ENCODE measurements around the gene IDH3G.
"Not testable (repeated sequence)": the region's sequence is repeated elsewhere in the genome, so short reads cannot be mapped to it uniquely, and the experiment has no call there.

The IDH3G gene

DNA sequence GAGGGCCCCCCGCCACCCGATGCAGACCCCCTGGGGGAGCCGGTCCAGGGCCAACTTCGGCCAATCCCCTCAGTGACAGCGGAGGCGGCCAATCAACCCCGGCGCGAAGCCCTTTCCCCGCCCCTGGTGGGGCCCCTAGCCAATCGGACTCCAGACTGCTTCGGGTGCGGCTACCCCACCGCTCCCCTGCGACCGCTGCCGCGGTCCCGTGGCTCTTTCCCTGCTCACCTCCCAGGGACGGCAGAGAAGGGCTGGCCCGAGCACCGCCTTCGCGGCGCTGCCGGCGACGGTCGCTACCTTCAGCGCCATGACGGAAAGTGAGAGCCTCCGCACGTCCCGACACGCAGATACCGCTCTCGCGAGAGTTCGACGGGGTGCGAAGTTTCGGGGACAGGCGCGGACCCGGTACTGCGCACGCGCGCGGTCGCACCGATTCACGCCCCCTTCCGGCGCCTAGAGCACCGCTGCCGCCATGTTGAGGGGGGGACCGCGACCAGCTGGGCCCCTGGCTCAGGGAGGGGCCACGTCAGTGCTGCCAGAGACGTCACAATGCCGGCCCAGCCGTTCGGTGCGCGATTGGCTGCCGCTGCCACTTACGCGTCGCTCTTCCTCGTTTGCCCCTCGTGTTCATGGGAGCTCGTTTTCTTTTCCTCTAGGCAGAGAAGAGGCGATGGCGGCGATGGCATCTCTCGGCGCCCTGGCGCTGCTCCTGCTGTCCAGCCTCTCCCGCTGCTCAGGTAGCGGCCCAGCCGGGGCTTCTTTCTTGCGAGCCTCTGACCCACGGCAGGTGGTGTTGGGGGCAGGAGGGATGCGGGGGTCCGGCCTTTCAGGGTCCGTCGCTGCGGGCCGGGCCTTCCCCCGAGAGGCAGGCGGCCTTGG, at the start of gene IDH3G, which contains the start of gene SSR4:
IDH3G (minus strand) TSS at position 358 of the 879 bp plus-strand sequence; CDS start at position 309, 49 bp downstream.
SSR4 (plus strand) TSS at position 651 of the 879 bp plus-strand sequence; CDS start at position 671, 20 bp downstream.
- DNase-seq = peak; percentile 90

DNA sequence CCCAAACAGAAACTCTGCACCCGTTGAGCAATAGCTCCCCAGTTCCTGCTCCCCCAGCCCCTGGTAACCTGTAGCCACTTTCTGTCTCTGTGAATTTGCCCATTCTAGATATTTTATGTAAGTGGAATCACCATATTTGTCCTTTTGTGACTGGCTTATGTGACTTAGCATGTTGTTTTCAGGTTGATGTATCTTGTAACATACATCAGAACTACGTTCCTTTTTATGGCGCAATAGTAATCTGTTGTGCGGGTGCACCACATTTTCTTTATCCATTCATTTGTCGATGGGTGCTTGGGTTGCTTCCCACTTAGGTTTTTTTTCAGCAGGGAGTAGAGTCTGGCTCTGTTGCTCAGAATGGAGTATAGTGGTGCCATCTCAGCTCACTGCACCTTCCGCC, 42.7 kb upstream of the IDH3G start:
- no peak for DNase-seq

DNA sequence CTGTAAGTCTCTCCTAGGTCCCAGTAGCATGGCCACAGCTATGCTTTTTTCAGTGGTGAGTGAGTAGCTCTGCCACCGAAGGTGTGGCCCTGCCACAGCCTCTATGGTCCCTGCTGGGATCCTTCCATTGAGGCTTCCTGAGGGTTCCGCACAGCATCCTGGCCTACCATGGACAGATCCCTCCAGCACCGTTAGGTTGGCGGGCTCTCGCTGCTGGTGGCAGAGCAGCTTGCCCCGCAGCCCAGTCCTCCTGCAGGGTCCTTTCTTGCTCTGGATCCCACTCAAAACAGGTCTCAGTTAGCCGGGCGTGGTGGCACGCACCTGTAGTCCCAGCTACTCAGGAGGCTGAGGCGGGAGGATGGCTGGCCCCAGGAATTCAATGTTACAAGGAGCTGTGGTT, 38.6 kb upstream of the IDH3G start:
- DNase-seq = no peak

DNA sequence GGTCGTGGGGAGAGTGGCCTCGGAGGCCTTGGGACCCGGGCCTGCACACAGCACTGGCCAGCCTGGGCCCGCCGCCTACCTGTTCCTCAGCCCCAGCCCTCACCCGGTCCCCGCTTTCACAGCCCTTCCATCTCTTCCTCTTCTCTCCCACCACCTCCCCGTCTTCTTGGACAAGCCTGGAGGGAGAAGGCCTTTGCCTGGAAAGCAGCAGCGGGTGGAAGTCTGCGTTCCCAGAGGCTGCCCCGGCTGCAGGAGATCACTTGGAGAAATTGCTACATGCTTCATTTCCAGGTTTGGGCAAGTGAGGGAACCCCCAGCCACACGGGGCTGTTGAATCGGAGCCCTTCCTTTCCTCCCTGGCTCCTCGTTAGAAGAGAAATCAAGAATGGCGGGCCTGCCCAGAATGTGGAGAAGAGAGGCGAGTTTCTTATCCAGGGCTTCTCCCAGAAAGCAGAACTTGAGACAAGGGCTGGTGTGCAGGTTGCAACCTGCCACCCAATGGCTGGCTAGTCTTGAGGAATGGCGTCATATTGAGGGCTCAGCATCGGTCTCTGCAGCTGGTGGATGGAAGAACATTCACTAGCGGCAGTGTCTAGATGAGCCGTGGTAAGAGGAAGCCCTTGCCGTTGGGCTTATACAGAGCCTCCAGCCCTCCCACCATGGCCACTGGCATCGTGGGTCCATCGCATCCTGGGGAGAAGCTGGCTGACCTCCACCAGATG, 37.4 kb upstream of the IDH3G start:
- DNase-seq = no peak

DNA sequence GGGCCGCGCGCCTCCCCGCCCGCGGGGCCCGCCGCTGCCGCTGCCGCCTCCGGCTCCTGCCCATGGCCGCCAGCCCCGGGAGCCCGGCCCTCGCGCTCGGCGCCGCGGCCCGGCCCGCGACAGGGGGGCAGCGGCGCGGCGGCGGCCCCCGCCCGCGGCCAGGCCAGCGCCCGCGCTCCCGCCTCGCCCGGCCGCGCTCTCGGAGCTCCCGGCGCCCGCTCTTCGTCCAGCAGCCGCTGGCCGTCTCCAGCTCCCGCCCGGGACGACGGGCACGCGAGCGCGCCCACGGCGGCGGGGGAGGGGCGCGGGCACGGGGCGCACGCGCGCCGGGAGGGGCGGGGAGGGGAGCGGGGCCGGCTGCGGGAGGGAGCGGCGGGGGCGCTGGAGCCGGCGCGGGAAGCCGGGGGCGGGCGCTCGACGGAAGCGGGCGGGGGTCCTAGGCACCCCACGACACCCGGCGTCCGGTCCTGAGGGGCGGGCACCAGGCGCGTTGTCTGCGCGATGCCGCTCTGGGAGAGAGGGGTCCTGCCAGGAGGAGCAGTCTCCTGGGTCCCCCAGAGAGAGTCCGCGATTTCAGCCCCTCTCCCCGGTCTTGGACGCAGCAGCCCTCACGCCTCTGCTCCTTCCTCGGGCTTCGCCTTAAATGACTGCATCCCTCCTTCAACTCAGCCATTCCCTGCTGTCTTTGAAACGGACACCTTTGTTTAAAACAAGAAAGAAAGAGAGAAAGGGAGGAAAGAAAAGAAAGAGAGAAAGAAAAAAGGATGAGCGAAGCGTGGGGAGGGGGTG, 36.7 kb upstream of the IDH3G start:
- DNase-seq = no peak

DNA sequence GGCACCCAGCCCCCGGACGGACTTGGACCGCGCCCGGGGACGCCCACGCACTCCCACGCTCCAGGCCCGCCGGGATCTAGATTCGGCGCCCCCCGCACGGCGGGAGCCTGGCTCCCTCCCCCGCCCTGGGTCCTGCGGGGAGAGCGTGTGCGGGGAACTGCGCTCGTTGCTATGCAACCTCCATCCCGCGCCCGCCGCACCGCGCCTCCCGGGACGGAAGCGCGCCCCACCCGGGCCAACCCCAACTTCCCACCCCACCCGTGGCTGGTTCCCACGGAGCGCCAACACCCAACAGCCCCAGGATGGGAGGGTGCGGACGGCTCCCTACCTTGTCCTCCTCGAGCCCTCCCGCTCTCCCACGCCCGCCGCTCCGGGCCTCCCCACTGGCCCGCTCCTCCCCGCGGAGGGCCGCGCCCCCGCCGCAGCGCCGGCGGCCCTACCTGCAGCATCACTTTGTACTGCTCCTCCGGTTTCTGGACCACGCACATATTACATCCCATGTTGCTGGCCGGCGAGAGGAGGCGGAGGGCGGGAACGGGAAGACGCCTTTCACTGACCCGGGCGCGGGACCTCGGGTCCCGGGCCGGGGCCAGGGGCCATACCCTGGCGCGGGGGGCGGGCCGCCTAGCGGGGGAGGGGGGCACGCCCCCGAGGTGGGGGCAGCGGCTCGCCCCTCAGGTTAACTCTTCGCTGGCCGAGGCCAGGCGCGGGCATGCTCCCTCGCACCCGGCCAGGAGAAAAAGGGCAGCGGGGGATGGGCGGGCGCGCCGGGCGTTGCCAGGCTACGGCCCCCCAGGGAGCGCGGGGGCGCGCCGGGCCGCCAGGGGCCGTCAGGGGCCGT, 35.8 kb upstream of the IDH3G start, which contains the start of gene PDZD4:
PDZD4 (minus strand) TSS at position 746 of the 841 bp plus-strand sequence; CDS start at position 500, 246 bp downstream.
- no peak for DNase-seq

DNA sequence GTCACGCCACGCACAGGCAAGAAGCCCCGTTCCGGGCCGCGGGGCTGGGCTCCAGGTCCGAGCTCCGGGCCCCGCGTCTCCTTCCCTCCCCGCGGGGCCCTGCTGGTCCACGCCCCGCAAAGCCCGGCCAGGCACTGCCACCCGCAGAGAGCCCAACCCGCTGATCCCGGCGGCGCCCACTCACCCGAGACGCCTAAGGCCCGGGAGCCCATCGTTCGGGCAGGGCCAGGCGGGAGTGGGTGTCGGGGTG, 35.3 kb upstream of the IDH3G start:
- DNase-seq = no peak

DNA sequence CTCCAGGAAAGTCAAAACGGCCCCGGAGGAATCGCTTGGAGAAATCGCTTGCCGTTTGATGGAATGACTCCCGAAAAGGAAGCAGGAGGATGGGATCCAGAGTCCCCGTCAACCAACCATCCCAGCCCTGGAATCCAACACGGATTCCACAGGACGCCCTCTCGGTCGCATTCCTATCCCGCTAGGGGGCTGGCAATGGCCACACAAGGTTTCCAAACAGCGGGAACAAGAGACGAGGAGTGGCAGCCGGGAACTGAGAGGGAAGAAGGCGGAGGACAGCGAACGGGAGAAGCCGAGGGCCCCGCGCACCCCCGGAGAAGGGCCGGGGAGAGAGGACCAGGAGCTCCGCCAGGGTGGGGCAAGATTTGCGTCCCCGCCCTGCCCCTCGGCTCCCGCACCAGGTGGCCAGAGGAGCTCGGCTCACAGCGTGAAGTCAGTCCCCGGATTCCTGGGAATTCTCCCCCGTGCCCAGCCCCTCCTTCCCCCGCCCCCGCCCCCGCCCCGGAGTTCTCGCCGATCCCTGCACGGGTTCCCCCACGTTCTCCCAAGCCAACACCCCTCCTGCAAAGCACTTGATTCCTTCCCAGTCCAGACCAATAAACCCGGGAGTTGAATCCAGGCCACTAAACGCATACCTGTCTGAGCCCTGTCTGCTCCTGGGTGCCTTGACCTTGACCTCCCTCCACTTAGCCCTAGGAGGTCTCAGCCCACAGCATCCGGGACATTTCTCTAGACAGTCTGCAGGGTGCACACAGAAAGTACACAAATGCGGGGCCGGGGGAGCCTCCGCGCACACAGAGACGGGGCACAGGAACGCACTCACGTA, 34.8 kb upstream of the IDH3G start:
- DNase-seq = no peak

DNA sequence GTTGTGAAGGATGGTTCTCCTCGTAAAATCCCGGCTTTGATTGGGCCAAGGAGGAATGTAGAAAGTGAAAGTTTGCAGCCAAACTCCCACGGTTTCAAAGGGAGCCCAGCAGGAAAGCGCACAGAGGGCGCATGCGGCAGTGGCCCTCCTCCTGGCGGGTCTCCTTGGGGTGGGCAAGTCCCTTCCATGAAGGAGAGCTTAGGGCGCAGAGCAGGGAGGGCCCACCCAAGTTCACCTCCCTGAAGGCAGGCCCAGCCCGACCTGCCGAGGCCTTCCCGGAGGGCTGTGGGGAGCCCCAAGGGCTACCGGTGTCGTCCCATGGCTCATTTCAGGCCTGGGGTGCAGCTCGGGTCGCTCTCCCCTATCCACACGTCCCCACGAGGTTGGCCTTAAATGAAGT, 34.1 kb upstream of the IDH3G start:
- DNase-seq = no peak

DNA sequence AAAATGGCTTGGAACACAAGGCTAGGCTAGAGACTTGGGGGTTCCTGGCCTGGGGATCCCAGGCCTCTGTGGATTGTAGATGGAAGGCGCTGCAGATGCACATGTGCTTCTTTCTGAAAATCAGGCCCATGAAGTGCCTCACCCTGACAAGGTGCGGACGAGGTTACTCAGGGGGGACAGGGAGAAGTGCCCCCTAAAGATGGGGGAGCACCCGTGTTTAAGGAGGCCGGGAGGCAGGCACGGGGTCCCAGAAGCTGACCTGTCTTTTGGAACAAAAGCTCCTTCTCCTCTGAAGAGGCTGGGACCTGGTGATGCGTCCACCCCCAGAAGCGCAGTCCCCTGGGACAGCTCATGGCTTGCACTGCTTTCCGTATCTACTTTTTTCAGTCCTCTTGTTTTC, 33.7 kb upstream of the IDH3G start:
- no peak for DNase-seq

DNA sequence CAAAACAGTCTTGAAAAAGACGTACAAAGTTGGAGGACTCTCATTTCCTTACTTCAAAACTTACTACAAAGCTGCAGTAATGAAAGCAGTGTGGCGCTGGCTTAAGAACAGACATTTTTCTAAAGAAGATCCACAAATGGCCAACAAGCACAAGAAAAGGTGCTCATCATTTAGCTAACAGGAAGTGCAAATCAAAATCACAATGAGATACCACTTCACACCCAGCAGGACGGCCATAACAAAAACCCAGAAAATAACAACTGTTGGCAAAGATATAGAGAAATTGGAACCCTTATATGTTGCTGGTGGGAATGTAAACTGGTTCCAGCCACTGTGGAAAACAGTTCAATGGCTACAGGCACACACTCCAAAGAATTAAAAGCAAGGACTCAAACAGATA, 32.8 kb upstream of the IDH3G start:
- no peak for DNase-seq

DNA sequence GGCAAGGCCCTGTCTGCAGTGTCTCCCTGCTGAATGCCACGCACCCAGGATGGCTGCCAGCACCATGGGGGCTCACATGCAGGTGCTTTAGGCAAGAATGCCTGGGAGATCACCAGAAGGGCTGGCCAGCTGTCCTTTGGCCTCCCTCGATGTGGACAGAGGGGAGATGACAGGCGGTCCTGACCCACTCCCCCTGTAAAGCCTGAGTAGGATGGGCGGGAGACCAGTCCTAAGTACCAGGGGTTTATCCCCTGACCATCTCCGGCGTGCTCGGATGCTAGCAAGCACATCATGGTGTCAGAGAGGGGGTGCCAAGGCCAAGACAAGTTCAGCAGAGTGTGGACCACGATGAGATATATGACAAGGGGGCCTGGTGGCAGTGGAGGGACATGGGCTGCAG, 30.9 kb upstream of the IDH3G start:
- DNase-seq = no peak

DNA sequence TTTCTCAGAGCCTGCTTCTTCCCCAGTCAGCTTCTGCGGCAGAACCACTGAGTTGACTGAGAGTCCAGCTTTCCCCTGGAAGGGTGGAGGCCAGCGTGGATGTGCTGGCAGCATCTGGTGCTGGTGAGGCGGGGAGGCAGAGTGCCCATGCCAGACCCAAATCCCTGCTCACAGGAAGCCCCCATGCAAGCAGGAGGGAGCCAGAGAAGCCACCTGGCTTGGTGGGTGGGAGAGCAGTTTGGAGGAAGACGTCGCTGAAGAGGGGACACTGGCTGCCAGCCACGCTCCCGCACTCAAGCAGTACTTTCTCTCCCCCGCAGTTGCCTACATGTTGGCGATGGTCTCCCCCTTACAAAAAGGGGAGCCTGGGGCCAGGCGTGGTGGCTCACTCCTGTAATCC, 30.2 kb upstream of the IDH3G start:
- no peak for DNase-seq

DNA sequence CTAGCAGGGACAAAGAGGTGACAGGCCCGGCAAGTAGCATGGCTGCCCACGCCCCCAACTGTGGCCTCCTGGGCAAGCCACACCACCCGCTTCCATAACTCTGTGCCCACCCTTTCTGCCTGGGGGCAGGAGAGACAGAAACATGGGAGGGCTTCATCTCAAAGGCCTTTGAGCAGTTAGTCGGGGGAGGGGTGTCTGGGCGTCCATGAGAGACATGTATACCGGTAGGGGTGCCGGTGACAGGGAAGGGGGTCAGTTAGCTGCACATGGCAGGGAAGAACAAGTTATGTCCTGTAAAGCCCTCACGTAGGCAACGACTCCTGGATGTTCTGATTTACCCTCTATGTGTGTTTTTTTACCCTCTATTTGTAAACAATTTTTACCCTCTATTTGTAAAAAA, 26.9 kb upstream of the IDH3G start:
- no peak for DNase-seq

DNA sequence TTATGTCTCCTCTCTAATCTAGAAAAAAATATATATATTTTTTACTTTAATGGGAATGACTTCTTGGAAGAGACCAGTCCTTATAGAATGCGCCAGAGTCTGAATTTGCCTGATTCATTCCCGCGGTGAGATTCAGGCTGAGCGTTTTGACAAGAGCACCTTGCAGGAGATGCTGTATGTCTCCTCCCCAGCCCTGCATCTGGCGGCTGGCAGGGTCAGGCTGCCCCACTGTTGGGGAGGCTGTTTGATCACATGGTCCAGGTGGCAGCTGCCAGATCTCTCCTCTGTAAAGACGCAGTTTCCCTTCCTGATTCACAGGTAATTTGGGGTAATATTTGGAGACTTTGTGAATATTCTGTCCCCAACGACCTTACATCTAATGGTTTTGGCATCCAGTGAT, 26.4 kb upstream of the IDH3G start:
- no peak for DNase-seq

DNA sequence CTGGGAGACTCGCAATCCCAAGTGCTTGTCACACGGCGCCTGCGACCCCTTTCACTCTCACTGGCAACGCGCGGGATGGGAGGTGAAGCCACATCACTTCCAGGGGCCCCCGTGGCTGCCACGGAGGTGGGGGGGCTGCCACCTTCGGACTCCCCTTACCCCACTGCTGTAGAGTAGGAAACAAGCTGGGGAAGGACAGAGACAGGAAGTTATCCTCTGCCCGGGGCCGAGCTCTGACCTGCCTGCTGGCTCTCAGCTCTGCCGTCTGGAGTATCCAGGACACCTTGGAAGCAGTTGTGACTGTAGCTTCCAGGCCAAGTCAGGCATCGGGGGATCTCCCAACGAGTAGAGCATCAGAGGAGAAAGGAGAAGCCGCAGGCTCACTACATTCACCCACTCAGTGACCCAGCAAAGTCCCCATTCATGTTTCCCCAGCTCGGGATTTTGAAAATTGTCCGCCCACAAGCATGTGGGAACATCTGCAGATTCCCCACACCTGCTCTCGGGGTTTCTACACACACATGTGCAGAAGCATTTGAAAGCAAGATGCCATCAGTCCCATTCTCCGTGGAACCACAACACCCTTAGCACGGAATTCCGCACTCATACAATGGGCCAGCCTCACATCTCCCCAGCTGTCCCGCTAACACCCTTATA, 25.3 kb upstream of the IDH3G start:
- DNase-seq = no peak

DNA sequence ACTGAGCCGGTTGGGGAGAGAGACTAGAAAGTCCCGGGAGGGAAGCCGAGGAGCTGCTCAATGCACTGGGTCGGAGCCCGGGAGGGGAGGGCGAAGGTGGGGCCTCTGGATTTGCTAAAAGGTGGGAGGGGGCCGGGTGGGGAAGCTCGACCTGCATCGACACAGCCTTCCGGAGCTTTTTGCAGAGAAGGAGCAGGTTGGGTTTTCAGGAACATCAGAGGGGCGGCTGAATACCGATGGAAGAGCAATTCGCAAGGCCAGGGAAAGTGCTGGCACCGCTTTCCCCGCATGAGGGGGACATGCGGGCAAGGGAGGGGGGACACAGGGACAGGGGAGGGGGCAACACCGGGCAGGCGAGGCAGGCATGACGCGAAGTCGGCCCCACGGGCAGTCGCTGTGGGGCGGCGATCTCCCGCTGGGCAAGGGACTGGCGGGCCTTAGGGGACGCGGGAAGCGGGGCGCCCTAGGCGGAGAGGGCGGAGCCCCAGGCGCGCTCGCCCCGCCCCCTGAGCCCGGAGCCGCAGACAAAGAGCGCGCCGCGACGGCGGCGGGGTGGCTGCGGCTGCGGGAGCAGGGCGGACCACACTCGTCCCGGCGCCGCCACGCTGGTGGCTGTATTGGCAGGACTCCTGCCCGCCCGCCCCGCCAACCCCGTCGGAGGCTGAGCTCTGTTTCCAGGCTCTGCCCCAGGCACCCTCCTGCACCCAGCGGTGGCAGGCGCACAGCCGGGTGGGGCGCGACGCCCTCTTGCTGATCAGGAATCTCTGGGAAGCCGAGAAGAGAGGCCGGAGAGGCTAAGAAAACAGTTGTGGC, 24.6 kb upstream of the IDH3G start:
- no peak for DNase-seq

DNA sequence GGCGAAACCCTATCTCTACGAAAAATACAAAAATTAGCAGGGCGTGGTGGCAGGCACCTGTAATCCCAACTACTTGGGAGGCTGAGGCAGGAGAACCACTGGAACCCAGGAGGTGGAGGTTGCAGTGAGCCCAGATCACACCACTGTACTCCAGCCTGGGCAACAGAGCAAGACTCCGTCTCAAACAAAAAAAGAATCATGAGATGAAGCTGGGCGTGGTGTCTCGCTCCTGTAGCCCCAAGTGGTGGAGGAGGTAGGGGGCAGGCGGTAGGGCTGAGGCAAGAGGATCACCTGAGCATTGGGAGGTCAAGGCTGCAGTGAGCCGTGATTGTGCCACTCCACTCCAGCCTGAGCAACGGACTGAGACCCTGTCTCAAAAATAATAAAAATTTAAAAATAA, 23.9 kb upstream of the IDH3G start:
- DNase-seq = not testable (repeated sequence)

DNA sequence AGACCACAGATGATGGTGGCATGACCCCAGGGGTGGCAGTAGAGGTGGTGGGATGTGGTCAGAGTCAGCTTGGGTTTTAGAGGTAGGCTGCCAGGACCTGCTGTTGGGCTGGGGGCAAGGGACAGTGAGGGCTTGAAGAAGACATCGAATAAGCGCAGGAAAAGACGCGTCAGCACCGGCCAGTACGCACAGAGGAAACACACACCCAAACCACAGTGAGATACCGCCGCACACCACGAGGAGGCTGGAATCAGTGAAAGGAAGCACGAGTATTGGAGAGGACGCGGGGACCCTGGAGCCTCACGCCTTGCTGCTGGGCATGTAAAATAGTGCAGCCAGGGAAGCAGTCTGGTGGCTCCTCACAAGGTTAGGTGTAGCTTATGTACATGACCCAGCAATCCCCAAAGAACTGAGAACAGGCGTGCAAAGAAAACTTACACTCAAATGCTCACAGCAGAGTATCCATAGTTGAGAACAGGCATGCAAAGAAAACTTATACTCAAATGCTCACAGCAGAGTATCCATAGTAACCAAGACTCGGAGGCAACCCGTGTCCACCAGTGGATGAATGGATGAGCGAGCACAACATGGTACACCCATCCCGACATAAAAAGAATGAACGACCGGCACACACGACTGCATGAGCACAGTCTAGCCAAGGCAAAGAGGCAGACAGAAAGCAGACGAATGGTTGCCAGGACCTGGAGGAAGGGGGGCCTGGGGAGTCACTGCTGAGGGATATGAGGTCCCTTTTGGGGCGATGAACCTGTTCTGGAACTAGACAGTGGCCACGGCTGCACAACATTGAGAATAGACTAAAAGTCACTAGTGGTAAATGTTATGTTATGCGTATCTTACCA, 22.9 kb upstream of the IDH3G start:
- DNase-seq = no peak

Measured in midbrain (tissue), 1 donor.